Measurements from ENCODE around the gene PTPRN2.

- TF ChIP-seq POLR2A (IDR thresholded peaks at IDR 0.05) (no peak), CTCF (IDR thresholded peaks at IDR 0.05) (no peak), POLR2AphosphoS5 (IDR thresholded peaks at IDR 0.05) (no peak)
Observed at GRCh38 chr7:158209435-158209834, 378.2 kb downstream of the PTPRN2 start.
